HepG2 (cell line): Measurements from ENCODE around the gene BZW1. TPM values are rescaled to one million over a fixed set of nuclear protein-coding genes. Genes with fewer than 3 reads are reported as not detected.
A peak's percentile ranks its signal among the peaks of the same experiment; 100 is the strongest.

Source experiments
- CHCHD3 ChIP-seq: sonication (generic); formaldehyde crosslinking; IDR thresholded peaks from 2 replicates; pipeline ENCODE4 v1.8.0; 2022; ENCODE audit warnings: mild to moderate bottlenecking, missing genetic modification reagents, moderate library complexity
- HBP1 ChIP-seq: IDR thresholded peaks from 2 replicates; pipeline ENCODE4 v1.6.1; 2016; ENCODE audit warnings: low read depth, control low read depth
- MED1 ChIP-seq: sonication (generic); formaldehyde crosslinking; IDR thresholded peaks from 2 replicates; pipeline ENCODE4 v1.4.0; 2020; ENCODE audit warnings: missing genetic modification reagents
- PAX8 ChIP-seq: sonication (generic); formaldehyde crosslinking; IDR thresholded peaks from 2 replicates; pipeline ENCODE4 v1.8.0; 2022; ENCODE audit warnings: mild to moderate bottlenecking, missing genetic modification reagents, borderline replicate concordance
- POGZ ChIP-seq: sonication (generic); formaldehyde crosslinking; IDR thresholded peaks from 2 replicates; pipeline ENCODE4 v1.4.0; 2020; ENCODE audit warnings: mild to moderate bottlenecking, missing genetic modification reagents
- TRAFD1 ChIP-seq: sonication (generic); formaldehyde crosslinking; IDR thresholded peaks from 2 replicates; pipeline ENCODE4 v1.5.1; 2020; ENCODE audit warnings: missing genetic modification reagents, mild to moderate bottlenecking, borderline replicate concordance
- ZFP1 ChIP-seq: IDR thresholded peaks from 2 replicates; pipeline ENCODE4 v1.6.1; 2016
- ZFYVE20 ChIP-seq: sonication (generic); formaldehyde crosslinking; IDR thresholded peaks from 2 replicates; pipeline ENCODE4 v1.8.0; 2023; ENCODE audit warnings: low read depth, mild to moderate bottlenecking, moderate library complexity, missing genetic modification reagents, borderline replicate concordance
- ZNF34 ChIP-seq: sonication (generic); formaldehyde crosslinking; IDR thresholded peaks from 2 replicates; pipeline ENCODE4 v1.4.0; 2020; ENCODE audit warnings: mild to moderate bottlenecking, missing genetic modification reagents, borderline replicate concordance
- ZNF354B ChIP-seq: sonication (generic); formaldehyde crosslinking; IDR thresholded peaks from 2 replicates; pipeline ENCODE4 v1.8.0; 2022; ENCODE audit warnings: mild to moderate bottlenecking, missing genetic modification reagents
- ZNF619 ChIP-seq: sonication (generic); formaldehyde crosslinking; IDR thresholded peaks from 2 replicates; pipeline ENCODE4 v1.4.0; 2020; ENCODE audit warnings: mild to moderate bottlenecking, missing genetic modification reagents
- ZNF639 ChIP-seq: conservative IDR thresholded peaks from 2 replicates; pipeline ENCODE4 v1.6.1; 2018; ENCODE audit warnings: missing genetic modification reagents
- polyA plus RNA-seq, 8 experiments: library from polyadenylated mRNA; depleted of rRNA in 3 of 8; stranded (reverse) in 7 of 8; unstranded in 1 of 8; fragments of >200 nt; fragmentation: Illumina TruSeq in 4 of 8; extraction: Trizol in 4 of 8; gene quantifications; 2 replicates each; pipeline versions ENCODE4 v1.2.1 to v1.2.3, GENCODE V29; 2011 to 2016; ENCODE audit warnings: low read depth in 4 of 8, missing spikeins in 1 of 8, mixed read lengths in 1 of 8; ENCODE audit not compliant: insufficient read depth in 1 of 8
- total RNA-seq, 5 experiments: library from RNA; depleted of rRNA; stranded (reverse); fragments of >200 nt; fragmentation: Illumina TruSeq; extraction: Trizol; gene quantifications; 2 replicates each; pipeline ENCODE4 v1.2.3, GENCODE V29; 2016; ENCODE audit warnings: low read depth in 1 of 5
- TF ChIP-seq, protein P1 (sequence below): sonication (generic); formaldehyde crosslinking; IDR thresholded peaks from 2 replicates; pipeline ENCODE4 v1.5.0; 2020; ENCODE audit warnings: mild to moderate bottlenecking, missing genetic modification reagents, borderline replicate concordance
- TF ChIP-seq, protein P2 (sequence below): sonication (generic); formaldehyde crosslinking; IDR thresholded peaks from 2 replicates; pipeline ENCODE4 v1.4.0; 2020; ENCODE audit warnings: missing genetic modification reagents, low read depth, mild to moderate bottlenecking, borderline replicate concordance
- TF ChIP-seq, protein P3 (sequence below): sonication (generic); formaldehyde crosslinking; IDR thresholded peaks from 2 replicates; pipeline ENCODE4 v1.4.0; 2020; ENCODE audit warnings: missing genetic modification reagents, borderline replicate concordance

BZW1 gene
- total and polyA plus RNA-seq, 2 of the 13 experiments (the other 11 are each of a cell fraction or from before 2014, with no cell fraction given), result 106 to 384 TPM

DNA sequence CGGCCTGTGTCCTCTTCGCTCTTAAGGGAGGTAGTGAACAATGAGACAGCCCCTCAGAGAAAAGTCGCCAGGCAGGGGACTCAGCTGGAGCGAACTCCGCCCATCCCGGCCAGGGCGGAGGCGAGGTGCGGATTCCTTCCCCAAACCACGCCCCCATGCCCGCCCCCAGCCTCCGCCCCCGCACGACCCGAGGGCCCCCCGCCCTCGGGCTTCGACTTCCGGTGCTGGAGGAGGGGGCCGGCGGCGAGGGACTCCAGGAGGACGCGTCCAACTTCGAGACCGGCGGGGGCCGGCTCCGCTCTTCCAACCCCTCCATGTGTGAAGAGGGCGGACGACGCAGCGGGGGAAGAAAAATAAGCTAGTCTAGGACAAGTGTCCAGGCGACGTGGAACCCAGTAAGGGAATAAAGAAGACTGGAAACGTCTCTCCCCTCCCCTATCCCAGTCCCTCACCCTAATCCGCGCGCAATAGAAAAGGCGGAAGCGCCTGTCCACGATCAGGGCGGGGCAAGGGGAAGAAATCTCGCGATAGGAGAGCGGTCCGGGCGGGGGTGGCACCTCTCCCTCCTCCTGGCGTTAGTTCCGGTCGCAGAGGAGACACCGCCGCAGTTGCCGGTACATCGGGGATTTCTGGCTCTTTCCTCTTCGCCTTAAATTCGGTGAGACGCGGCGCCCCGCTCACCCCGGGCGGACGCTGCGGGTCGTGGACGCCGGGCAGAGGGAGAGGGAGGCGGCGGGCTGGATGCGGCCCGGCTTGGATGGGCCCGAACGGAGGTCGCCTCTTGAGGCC, at the start of gene BZW1 (continued):
- TF ChIP-seq, protein P1, sequence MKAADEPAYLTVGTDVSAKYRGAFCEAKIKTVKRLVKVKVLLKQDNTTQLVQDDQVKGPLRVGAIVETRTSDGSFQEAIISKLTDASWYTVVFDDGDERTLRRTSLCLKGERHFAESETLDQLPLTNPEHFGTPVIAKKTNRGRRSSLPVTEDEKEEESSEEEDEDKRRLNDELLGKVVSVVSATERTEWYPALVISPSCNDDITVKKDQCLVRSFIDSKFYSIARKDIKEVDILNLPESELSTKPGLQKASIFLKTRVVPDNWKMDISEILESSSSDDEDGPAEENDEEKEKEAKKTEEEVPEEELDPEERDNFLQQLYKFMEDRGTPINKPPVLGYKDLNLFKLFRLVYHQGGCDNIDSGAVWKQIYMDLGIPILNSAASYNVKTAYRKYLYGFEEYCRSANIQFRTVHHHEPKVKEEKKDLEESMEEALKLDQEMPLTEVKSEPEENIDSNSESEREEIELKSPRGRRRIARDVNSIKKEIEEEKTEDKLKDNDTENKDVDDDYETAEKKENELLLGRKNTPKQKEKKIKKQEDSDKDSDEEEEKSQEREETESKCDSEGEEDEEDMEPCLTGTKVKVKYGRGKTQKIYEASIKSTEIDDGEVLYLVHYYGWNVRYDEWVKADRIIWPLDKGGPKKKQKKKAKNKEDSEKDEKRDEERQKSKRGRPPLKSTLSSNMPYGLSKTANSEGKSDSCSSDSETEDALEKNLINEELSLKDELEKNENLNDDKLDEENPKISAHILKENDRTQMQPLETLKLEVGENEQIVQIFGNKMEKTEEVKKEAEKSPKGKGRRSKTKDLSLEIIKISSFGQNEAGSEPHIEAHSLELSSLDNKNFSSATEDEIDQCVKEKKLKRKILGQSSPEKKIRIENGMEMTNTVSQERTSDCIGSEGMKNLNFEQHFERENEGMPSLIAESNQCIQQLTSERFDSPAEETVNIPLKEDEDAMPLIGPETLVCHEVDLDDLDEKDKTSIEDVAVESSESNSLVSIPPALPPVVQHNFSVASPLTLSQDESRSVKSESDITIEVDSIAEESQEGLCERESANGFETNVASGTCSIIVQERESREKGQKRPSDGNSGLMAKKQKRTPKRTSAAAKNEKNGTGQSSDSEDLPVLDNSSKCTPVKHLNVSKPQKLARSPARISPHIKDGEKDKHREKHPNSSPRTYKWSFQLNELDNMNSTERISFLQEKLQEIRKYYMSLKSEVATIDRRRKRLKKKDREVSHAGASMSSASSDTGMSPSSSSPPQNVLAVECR (CRISPR knock-in tag), result peak; percentile 89
- TF ChIP-seq, protein P2, sequence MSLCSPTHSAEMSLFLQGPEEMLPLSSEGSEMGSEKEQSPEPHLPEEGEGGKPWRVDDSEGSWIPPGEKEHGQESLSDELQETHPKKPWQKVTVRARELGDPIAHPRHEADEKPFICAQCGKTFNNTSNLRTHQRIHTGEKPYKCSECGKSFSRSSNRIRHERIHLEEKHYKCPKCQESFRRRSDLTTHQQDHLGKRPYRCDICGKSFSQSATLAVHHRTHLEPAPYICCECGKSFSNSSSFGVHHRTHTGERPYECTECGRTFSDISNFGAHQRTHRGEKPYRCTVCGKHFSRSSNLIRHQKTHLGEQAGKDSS (CRISPR knock-in tag), result no peak
- 0 out of 2 replicates have a peak, but pooled peaks have one; percentile 56 for TF ChIP-seq ZNF354B (CRISPR knock-in tag)
- 0 out of 2 replicates have a peak, but pooled peaks have one; percentile 63 for TF ChIP-seq ZNF34 (CRISPR knock-in tag)
- TF ChIP-seq ZNF639 (CRISPR knock-in tag), result peak; percentile 16
- 0 out of 2 replicates have a peak, but pooled peaks have one; percentile 26 for TF ChIP-seq PAX8 (CRISPR knock-in tag)
- 0 out of 2 replicates have a peak, but pooled peaks have one; percentile 89 for TF ChIP-seq TRAFD1
- TF ChIP-seq ZNF619, result peak; percentile 21; the same call in 1 of the 2 replicates
- peak; percentile 92; the same call in 1 of the 2 replicates for TF ChIP-seq ZFYVE20
- TF ChIP-seq HBP1 (CRISPR knock-in tag), result 0 out of 2 replicates have a peak, but pooled peaks have one; percentile 49
- TF ChIP-seq, protein P3, sequence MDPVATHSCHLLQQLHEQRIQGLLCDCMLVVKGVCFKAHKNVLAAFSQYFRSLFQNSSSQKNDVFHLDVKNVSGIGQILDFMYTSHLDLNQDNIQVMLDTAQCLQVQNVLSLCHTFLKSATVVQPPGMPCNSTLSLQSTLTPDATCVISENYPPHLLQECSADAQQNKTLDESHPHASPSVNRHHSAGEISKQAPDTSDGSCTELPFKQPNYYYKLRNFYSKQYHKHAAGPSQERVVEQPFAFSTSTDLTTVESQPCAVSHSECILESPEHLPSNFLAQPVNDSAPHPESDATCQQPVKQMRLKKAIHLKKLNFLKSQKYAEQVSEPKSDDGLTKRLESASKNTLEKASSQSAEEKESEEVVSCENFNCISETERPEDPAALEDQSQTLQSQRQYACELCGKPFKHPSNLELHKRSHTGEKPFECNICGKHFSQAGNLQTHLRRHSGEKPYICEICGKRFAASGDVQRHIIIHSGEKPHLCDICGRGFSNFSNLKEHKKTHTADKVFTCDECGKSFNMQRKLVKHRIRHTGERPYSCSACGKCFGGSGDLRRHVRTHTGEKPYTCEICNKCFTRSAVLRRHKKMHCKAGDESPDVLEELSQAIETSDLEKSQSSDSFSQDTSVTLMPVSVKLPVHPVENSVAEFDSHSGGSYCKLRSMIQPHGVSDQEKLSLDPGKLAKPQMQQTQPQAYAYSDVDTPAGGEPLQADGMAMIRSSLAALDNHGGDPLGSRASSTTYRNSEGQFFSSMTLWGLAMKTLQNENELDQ (CRISPR knock-in tag), result peak; percentile 48; the same call in 1 of the 2 replicates
- peak; percentile 31 for TF ChIP-seq MED1 (CRISPR knock-in tag)
- peak; percentile 78 for TF ChIP-seq POGZ (CRISPR knock-in tag)
- TF ChIP-seq ZFP1 (CRISPR knock-in tag), result no peak; the same call in 1 of the 2 replicates
- 0 out of 2 replicates have a peak, but pooled peaks have one; percentile 35 for TF ChIP-seq CHCHD3
